HepG2 (cell line): ENCODE results near the gene GLYATL3. TPM values are rescaled to one million over a fixed set of nuclear protein-coding genes. Genes with fewer than 3 reads are reported as not detected.

Experiments
- ATRX ChIP-seq: sonication (generic); formaldehyde crosslinking; IDR thresholded peaks from 2 replicates; pipeline ENCODE4 v1.4.0; 2020; ENCODE audit warnings: missing genetic modification reagents, borderline replicate concordance
- CEBPB ChIP-seq: IDR thresholded peaks from 2 replicates; pipeline ENCODE4 v1.6.1; 2011; ENCODE audit warnings: low read depth, low read length, improper control_type of control experiment, borderline replicate concordance
- ELF4 ChIP-seq: sonication (generic); formaldehyde crosslinking; IDR thresholded peaks from 2 replicates; pipeline ENCODE4 v1.5.0; 2020; ENCODE audit warnings: missing genetic modification reagents, mild to moderate bottlenecking, moderate library complexity, borderline replicate concordance
- KDM2A ChIP-seq: sonication (generic); formaldehyde crosslinking; IDR thresholded peaks from 2 replicates; pipeline ENCODE4 v1.4.0; 2020; ENCODE audit warnings: low read depth, missing genetic modification reagents, borderline replicate concordance
- MEIS1 ChIP-seq: sonication (generic); formaldehyde crosslinking; IDR thresholded peaks from 2 replicates; pipeline ENCODE4 v1.9.0; 2021; ENCODE audit warnings: mild to moderate bottlenecking, missing genetic modification reagents, moderate library complexity, borderline replicate concordance
- NKX3-1 ChIP-seq: sonication (generic); formaldehyde crosslinking; IDR thresholded peaks from 2 replicates; pipeline ENCODE4 v1.5.0; 2020; ENCODE audit warnings: missing genetic modification reagents
- SOX6 ChIP-seq, 2 experiments: fragments of 450-650 bp in 1 of 2; sonication (generic) in 1 of 2; formaldehyde crosslinking in 1 of 2; IDR thresholded peaks; 2 replicates each; pipeline versions ENCODE4 v1.4.0 to v1.6.1; 2017 to 2020; ENCODE audit warnings: antibody characterized with exemption in 1 of 2, mild to moderate bottlenecking in 1 of 2, missing genetic modification reagents in 1 of 2
- SP2 ChIP-seq: sonication (generic); formaldehyde crosslinking; IDR thresholded peaks from 2 replicates; pipeline ENCODE4 v1.5.1; 2020; ENCODE audit warnings: mild to moderate bottlenecking, missing genetic modification reagents
- TBX3 ChIP-seq: fragments of 450-650 bp; IDR thresholded peaks from 2 replicates; pipeline ENCODE4 v1.6.1; 2017; ENCODE audit warnings: antibody characterized with exemption, mild to moderate bottlenecking, inconsistent platforms, borderline replicate concordance
- ZNF230 ChIP-seq: sonication (generic); formaldehyde crosslinking; IDR thresholded peaks from 2 replicates; pipeline ENCODE4 v1.4.0; 2020; ENCODE audit warnings: mild to moderate bottlenecking, missing genetic modification reagents
- ZNF263 ChIP-seq: sonication (generic); formaldehyde crosslinking; IDR thresholded peaks from 2 replicates; pipeline ENCODE4 v1.4.0; 2020; ENCODE audit warnings: missing genetic modification reagents
- ZNF567 ChIP-seq: sonication (generic); formaldehyde crosslinking; IDR thresholded peaks from 2 replicates; pipeline ENCODE4 v1.8.1; 2023; ENCODE audit warnings: mild to moderate bottlenecking, missing genetic modification reagents, borderline replicate concordance
- ZNF740 ChIP-seq: sonication (generic); formaldehyde crosslinking; IDR thresholded peaks from 2 replicates; pipeline ENCODE4 v1.4.0; 2020; ENCODE audit warnings: missing genetic modification reagents
- ZSCAN25 ChIP-seq: sonication (generic); formaldehyde crosslinking; IDR thresholded peaks from 2 replicates; pipeline ENCODE4 v1.8.0; 2022; ENCODE audit warnings: mild to moderate bottlenecking, missing genetic modification reagents
- ZSCAN30 ChIP-seq: sonication (generic); formaldehyde crosslinking; IDR thresholded peaks from 2 replicates; pipeline ENCODE4 v1.5.0; 2020; ENCODE audit warnings: mild to moderate bottlenecking, missing genetic modification reagents
- polyA plus RNA-seq, 8 experiments: library from polyadenylated mRNA; depleted of rRNA in 3 of 8; stranded (reverse) in 7 of 8; unstranded in 1 of 8; fragments of >200 nt; fragmentation: Illumina TruSeq in 4 of 8; extraction: Trizol in 4 of 8; gene quantifications; 2 replicates each; pipeline versions ENCODE4 v1.2.1 to v1.2.3, GENCODE V29; 2011 to 2016; ENCODE audit warnings: low read depth in 4 of 8, missing spikeins in 1 of 8, mixed read lengths in 1 of 8; ENCODE audit not compliant: insufficient read depth in 1 of 8
- total RNA-seq, 5 experiments: library from RNA; depleted of rRNA; stranded (reverse); fragments of >200 nt; fragmentation: Illumina TruSeq; extraction: Trizol; gene quantifications; 2 replicates each; pipeline ENCODE4 v1.2.3, GENCODE V29; 2016; ENCODE audit warnings: low read depth in 1 of 5
- TF ChIP-seq, protein P1 (sequence below): IDR thresholded peaks from 2 replicates; pipeline ENCODE4 v1.6.1; 2016; ENCODE audit warnings: missing compliant biosample characterization, missing genetic modification reagents, borderline replicate concordance
- TF ChIP-seq, protein P2 (sequence below), 2 experiments: sonication (generic) in 1 of 2; formaldehyde crosslinking in 1 of 2; IDR thresholded peaks; 2 replicates each; pipeline versions ENCODE4 v1.4.0 to v1.6.1; 2016 to 2020; ENCODE audit warnings: borderline replicate concordance in 1 of 2, low read depth in 1 of 2, mild to moderate bottlenecking in 1 of 2, missing genetic modification reagents in 1 of 2
- TF ChIP-seq, protein P3 (sequence below): sonication (generic); formaldehyde crosslinking; IDR thresholded peaks from 2 replicates; pipeline ENCODE4 v1.4.0; 2020; ENCODE audit warnings: missing genetic modification reagents, borderline replicate concordance
- TF ChIP-seq, protein P4 (sequence below): sonication (generic); formaldehyde crosslinking; IDR thresholded peaks from 2 replicates; pipeline ENCODE4 v1.4.0; 2020; ENCODE audit warnings: mild to moderate bottlenecking, missing genetic modification reagents

GLYATL3 gene
- total and polyA plus RNA-seq, 2 of the 13 experiments (the other 11 are each of a cell fraction or from before 2014, with no cell fraction given) = 0.05 TPM; not detected in 1

- TF ChIP-seq, protein P1, sequence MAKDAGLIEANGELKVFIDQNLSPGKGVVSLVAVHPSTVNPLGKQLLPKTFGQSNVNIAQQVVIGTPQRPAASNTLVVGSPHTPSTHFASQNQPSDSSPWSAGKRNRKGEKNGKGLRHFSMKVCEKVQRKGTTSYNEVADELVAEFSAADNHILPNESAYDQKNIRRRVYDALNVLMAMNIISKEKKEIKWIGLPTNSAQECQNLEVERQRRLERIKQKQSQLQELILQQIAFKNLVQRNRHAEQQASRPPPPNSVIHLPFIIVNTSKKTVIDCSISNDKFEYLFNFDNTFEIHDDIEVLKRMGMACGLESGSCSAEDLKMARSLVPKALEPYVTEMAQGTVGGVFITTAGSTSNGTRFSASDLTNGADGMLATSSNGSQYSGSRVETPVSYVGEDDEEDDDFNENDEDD (CRISPR knock-in tag) = peak; percentile 99
- TF ChIP-seq ELF4 (CRISPR knock-in tag) = peak; percentile 59; the same call in 1 of the 2 replicates
- TF ChIP-seq ZNF230 = peak; percentile 86; the same call in 1 of the 2 replicates
- TF ChIP-seq TBX3 = no peak
- TF ChIP-seq MEIS1 = peak; percentile 75; the same call in 1 of the 2 replicates
- TF ChIP-seq ZNF263 (CRISPR knock-in tag) = no peak
- peak; percentile 95 for TF ChIP-seq KDM2A (CRISPR knock-in tag)
- TF ChIP-seq NKX3-1 (CRISPR knock-in tag) = peak; percentile 61; the same call in 1 of the 2 replicates
- no peak for TF ChIP-seq ZSCAN25 (CRISPR knock-in tag)
- TF ChIP-seq, protein P2, sequence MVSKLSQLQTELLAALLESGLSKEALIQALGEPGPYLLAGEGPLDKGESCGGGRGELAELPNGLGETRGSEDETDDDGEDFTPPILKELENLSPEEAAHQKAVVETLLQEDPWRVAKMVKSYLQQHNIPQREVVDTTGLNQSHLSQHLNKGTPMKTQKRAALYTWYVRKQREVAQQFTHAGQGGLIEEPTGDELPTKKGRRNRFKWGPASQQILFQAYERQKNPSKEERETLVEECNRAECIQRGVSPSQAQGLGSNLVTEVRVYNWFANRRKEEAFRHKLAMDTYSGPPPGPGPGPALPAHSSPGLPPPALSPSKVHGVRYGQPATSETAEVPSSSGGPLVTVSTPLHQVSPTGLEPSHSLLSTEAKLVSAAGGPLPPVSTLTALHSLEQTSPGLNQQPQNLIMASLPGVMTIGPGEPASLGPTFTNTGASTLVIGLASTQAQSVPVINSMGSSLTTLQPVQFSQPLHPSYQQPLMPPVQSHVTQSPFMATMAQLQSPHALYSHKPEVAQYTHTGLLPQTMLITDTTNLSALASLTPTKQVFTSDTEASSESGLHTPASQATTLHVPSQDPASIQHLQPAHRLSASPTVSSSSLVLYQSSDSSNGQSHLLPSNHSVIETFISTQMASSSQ (IDR thresholded peaks at IDR 0.05; ENCODE audit: low read depth) = peak; percentile 74
- TF ChIP-seq, protein P2 (CRISPR knock-in tag; IDR thresholded peaks at IDR 0.05; ENCODE audit: borderline replicate concordance) = peak; percentile 84; the same call in 1 of the 2 replicates
- TF ChIP-seq SP2 (CRISPR knock-in tag) = peak; percentile 84
- peak; percentile 52 for TF ChIP-seq ZNF567 (CRISPR knock-in tag)
- TF ChIP-seq CEBPB = no peak
- TF ChIP-seq, protein P3, sequence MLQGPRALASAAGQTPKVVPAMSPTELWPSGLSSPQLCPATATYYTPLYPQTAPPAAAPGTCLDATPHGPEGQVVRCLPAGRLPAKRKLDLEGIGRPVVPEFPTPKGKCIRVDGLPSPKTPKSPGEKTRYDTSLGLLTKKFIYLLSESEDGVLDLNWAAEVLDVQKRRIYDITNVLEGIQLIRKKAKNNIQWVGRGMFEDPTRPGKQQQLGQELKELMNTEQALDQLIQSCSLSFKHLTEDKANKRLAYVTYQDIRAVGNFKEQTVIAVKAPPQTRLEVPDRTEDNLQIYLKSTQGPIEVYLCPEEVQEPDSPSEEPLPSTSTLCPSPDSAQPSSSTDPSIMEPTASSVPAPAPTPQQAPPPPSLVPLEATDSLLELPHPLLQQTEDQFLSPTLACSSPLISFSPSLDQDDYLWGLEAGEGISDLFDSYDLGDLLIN (CRISPR knock-in tag) = no peak
- no peak for TF ChIP-seq ZSCAN30 (CRISPR knock-in tag)
- TF ChIP-seq, protein P4, sequence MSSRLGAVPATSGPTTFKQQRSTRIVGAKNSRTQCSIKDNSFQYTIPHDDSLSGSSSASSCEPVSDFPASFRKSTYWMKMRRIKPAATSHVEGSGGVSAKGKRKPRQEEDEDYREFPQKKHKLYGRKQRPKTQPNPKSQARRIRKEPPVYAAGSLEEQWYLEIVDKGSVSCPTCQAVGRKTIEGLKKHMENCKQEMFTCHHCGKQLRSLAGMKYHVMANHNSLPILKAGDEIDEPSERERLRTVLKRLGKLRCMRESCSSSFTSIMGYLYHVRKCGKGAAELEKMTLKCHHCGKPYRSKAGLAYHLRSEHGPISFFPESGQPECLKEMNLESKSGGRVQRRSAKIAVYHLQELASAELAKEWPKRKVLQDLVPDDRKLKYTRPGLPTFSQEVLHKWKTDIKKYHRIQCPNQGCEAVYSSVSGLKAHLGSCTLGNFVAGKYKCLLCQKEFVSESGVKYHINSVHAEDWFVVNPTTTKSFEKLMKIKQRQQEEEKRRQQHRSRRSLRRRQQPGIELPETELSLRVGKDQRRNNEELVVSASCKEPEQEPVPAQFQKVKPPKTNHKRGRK (CRISPR knock-in tag) = peak; percentile 83; the same call in 1 of the 2 replicates
- TF ChIP-seq SOX6 (IDR thresholded peaks at IDR 0.05) = no peak
- TF ChIP-seq SOX6 (CRISPR knock-in tag; IDR thresholded peaks at IDR 0.05) = peak; percentile 82
- TF ChIP-seq ZNF740 (CRISPR knock-in tag) = peak; percentile 64; the same call in 1 of the 2 replicates
- TF ChIP-seq ATRX = no peak
Measured at GRCh38 chr6:49462927-49463611, 36.7 kb upstream of the GLYATL3 start, which contains the start of the genes CENPQ and MMUT (continued).
